Dermis blood vessel endothelial cell (primary cell): Measurements from ENCODE around the gene ADGRV1. TPM values are rescaled to one million over a fixed set of nuclear protein-coding genes. Genes with fewer than 3 reads are reported as not detected.
"Not testable (repeated sequence)": the region's sequence is repeated elsewhere in the genome, so short reads cannot be mapped to it uniquely, and the experiment has no call there.

ENCODE experiments used
- DNase-seq: peaks from one replicate; pipeline ENCODE4 v3.0.0; 2010
- total RNA-seq: library from RNA; depleted of rRNA; stranded (reverse); fragments of >200 nt; gene quantifications from 2 replicates; pipeline ENCODE4 v1.2.3, GENCODE V29; 2014

Gene ADGRV1
- total RNA-seq, 1 donor from 2014 or later, result under 0.01 TPM

GRCh38 chr5:90949469-90950358, 391.1 kb downstream of the ADGRV1 start:
- DNase-seq, result no peak

- no peak for DNase-seq
Measured at GRCh38 chr5:90955001-90955635, 396.5 kb downstream of the ADGRV1 start.

GRCh38 chr5:90956511-90957097, 398.0 kb downstream of the ADGRV1 start:
- peak; percentile 43 for DNase-seq

GRCh38 chr5:90957906-90958305, 399.3 kb downstream of the ADGRV1 start:
- DNase-seq, result no peak

- DNase-seq, result no peak
Measured at GRCh38 chr5:90959262-90959661, 400.7 kb downstream of the ADGRV1 start.

GRCh38 chr5:90962481-90962880, 403.9 kb downstream of the ADGRV1 start:
- peak; percentile 20 for DNase-seq

- DNase-seq, result peak; percentile 18
Measured at GRCh38 chr5:90965110-90965685, 406.6 kb downstream of the ADGRV1 start.

GRCh38 chr5:90967443-90967842, 408.8 kb downstream of the ADGRV1 start:
- DNase-seq, result peak; percentile 85

GRCh38 chr5:90967851-90968250, 409.3 kb downstream of the ADGRV1 start:
- DNase-seq, result peak; percentile 79

GRCh38 chr5:90968319-90968718, 409.7 kb downstream of the ADGRV1 start:
- DNase-seq, result no peak

GRCh38 chr5:90969945-90970344, 411.3 kb downstream of the ADGRV1 start:
- DNase-seq, result not testable (repeated sequence)

GRCh38 chr5:90981177-90981576, 422.6 kb downstream of the ADGRV1 start:
- DNase-seq, result no peak

GRCh38 chr5:90981821-90982220, 423.2 kb downstream of the ADGRV1 start:
- DNase-seq, result no peak

GRCh38 chr5:90982576-90982975, 424.0 kb downstream of the ADGRV1 start:
- no peak for DNase-seq

GRCh38 chr5:90983148-90983547, 424.6 kb downstream of the ADGRV1 start:
- DNase-seq, result no peak

GRCh38 chr5:90983711-90984124, 425.1 kb downstream of the ADGRV1 start:
- DNase-seq, result no peak

- DNase-seq, result no peak
Measured at GRCh38 chr5:90985341-90985740, 426.7 kb downstream of the ADGRV1 start.

- no peak for DNase-seq
Measured at GRCh38 chr5:90987726-90988125, 429.1 kb downstream of the ADGRV1 start.

GRCh38 chr5:90991201-90991600, 432.6 kb downstream of the ADGRV1 start:
- no peak for DNase-seq

- no peak for DNase-seq
Measured at GRCh38 chr5:90994796-90995195, 436.2 kb downstream of the ADGRV1 start.

GRCh38 chr5:90996089-90996488, 437.5 kb downstream of the ADGRV1 start:
- DNase-seq, result no peak

GRCh38 chr5:90997082-90997481, 438.5 kb downstream of the ADGRV1 start:
- DNase-seq, result no peak

- no peak for DNase-seq
Measured at GRCh38 chr5:91000743-91001142, 442.1 kb downstream of the ADGRV1 start.
